HUDEP-2 (cell line): ENCODE measurements around the gene SCML1.

ENCODE experiments used
- DNase-seq, 76 experiments: peaks; one replicate each; lab custom pipeline; 2025; ENCODE audit not compliant: unreplicated experiment in 76 of 76; lab: John Stamatoyannopoulos, UW

SCML1 gene, protein sequence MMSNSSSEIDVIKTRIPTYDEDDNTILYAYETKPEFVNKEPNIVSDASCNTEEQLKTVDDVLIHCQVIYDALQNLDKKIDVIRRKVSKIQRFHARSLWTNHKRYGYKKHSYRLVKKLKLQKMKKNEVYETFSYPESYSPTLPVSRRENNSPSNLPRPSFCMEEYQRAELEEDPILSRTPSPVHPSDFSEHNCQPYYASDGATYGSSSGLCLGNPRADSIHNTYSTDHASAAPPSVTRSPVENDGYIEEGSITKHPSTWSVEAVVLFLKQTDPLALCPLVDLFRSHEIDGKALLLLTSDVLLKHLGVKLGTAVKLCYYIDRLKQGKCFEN

DNA sequence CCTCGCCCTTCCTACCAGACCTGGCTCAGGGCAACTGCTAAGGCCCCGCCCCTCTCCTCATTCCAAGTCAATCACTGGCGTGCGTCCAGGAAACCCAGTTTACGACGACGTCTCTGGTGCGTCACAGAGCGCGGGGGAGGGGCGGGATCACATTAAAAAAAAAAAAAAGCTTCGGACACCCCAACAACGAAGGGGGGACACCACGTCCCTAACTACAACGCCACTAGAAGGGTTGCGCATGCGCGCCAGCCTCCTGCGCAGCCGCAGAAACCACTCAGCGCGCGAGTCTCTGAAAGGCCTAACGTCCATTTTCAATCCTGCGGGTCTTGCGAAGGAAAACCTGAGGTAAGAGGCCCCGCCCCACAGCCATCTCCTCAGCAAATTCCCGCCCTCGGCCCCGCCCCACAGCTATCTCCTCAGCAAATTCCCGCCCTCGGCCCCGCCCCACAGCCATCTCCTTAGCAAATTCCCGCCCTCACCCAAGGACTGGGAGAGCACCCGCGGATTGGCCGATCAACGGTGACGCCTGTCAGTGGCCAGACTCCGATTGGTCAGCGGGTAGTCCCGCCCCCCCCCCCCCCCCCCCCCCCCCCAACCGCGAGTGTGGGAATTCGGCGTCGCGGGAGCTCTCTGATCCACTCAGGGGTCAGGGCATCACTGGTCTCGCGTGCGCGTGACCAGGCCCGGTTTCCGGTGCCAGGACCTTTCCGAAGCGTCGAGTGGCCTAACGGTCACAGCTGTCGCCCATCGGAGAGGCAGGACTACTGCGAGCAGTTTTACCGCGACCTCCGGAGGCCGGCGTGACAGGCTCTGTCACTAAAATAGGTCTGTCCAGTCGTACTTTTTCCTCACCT is at the start of gene SCML1:
Gene SCML1, plus strand, starts transcription at position 638 of the 854 bp plus-strand sequence. CDS start 6,694 bp downstream, outside the sequence.
- DNase-seq = peak; percentile 9 to 95 (median 88)

DNA sequence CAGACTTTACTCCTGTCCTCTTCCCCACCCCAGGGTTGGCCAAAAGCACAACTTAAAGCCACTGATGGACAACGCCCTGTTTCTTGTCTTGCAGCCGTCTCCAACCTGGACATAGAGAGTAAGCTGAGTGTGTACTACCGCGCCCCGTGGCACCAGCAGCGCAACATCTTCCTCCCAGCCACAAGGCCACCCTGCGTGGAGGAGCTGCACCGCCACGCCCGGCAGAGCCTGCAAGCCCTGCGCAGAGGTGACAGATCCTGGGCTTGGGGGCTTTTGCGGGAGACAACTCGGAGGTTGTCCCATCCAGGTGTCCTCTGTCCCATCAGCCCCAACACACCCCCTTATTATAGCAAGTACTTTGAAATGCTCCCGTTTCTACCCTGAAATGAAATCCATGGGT is 49.6 kb upstream of the SCML1 start:
- no peak for DNase-seq

GRCh38 chrX:17689971-17690409 is 47.3 kb upstream of the SCML1 start:
- DNase-seq = peak in 10 of 76 experiments; percentile 0 to 12 (median 2)

GRCh38 chrX:17692709-17693346 is 44.5 kb upstream of the SCML1 start:
- DNase-seq = no peak

GRCh38 chrX:17697191-17697590 is 40.1 kb upstream of the SCML1 start:
- DNase-seq = peak in 1 of 76 experiments; percentile 2

DNA sequence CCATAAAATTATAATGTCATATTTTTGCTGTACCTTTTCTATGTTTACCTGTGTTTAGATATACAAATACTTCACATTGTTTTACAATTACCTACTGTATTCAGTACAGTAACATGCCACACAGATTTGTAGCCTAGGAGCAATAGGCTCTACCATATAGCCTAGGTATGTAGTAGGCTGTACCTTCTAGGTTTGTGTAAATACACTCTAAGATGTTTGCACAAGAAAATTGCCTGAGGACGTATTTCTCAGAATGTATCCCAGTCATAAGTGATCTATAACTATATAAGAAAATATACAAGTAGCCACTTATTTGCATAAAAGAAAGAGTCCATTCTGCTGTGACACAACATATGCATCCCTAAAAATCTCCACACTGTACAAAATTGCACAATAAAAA is 36.3 kb upstream of the SCML1 start:
- DNase-seq = no peak

- no peak for DNase-seq
These were observed 34.1 kb upstream of the SCML1 start for GRCh38 chrX:17703201-17703600.

DNA sequence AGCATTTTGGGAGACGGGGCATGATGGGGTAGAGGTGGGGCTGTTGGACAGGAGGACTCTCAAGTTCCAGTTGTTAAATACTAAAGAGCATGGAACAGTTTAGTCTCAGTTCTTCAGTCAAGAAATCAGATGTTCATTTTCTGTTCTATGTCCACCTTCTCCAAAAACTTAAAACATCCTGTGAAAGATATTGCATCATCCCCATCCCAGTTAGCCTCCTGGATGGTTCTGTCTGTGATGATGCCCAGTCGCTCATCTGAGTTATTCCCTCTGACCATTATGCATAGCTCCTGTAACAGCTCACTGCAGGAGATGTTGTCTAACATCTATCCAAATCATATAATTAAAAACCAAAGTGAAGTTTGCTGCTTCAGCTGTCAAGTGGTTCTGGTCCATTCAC is 32.1 kb upstream of the SCML1 start:
- DNase-seq = no peak

- no peak for DNase-seq
These were observed 30.6 kb upstream of the SCML1 start for GRCh38 chrX:17706676-17707075.

GRCh38 chrX:17707731-17708130 is 29.6 kb upstream of the SCML1 start:
- no peak for DNase-seq

- DNase-seq = no peak
These were observed 26.4 kb upstream of the SCML1 start for GRCh38 chrX:17710871-17711301.

DNA sequence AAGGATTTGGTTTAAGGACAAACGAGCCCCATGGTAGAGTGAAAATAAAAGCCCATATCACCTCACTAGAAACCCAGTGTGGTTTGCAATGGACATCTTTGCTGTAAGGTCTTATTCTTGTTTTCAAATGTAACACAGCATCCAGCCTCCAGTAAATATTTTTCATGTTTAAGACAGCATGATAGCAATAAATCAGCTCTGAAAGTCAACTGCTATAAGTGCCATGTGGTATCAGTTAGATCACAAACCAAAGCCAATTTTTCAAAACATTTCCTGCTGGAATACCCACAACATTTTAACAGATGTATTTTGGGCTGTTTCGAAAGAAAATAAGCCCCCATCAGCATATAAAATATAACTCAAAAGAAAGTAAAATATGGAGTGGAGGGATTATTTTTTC is 24.0 kb upstream of the SCML1 start:
- no peak for DNase-seq

- DNase-seq = no peak
These were observed 18.6 kb upstream of the SCML1 start for GRCh38 chrX:17718649-17719165.

DNA sequence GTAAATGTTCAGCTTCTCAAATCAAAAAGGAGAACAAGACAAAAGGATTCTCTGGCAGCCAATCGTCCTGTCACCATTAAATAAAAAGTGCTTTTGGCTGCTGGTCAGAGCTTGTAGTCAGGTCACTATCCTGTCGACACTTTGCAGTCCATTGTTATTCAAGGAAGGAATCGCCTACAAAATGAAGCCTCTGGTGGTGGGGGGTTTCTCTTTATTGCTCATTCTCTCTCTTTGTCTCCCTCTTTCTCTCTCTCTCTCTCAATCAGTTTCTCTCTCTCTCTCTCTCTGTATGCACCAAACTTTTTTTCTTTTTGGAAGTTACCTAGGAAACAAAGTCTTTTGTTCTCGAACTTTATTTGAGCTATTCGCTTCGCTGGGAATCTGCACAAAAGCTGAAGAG is 17.6 kb upstream of the SCML1 start:
- DNase-seq = no peak

- no peak for DNase-seq
These were observed 15.6 kb upstream of the SCML1 start for GRCh38 chrX:17721715-17722114.

DNA sequence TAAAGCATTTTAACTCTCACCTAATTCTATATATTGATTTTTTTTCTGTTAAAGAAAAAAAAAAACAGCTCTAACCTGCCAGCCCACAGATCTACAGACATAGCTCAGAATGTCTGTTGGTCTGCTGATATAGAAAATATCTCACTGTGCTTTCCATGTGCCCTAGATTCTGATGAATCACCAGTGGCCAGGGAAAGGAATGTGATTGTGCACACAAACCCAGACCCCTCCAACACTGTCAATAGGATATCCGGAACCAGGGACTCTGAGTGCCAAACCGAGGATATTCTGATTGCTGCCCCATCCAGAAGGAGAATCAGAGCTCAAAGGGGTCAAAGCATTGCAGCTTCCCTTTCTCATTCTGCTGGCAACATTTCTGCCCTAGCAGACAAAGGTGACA is 12.1 kb upstream of the SCML1 start:
- DNase-seq = no peak

DNA sequence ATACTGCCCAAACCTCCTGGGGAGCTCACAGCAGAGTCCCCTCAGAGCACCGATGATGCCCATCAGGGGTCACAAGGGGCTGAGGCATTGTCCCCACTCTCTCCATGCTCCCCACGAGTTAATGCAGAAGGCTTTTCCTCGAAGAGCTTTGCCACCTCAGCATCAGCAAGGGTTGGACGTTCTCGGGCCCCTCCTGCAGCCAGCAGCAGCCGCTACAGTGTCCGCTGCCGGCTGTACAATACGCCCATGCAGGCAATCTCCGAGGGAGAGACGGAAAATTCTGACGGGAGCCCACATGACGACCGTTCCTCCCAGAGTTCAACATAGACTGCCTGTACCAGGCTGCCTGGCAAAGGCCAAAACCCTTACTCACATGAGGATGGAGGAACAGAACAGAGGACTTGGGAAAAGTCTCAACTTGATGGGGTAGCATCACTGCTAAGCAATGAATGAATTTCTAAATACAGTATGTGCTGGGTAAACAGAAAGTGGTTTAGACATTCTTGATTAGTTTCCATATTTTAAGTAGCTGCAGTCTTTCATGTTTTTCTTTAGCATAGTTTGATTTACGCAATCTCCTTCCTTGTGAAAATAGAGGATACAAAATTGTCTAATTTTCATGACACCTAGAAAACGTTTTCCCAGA is 5.0 kb upstream of the SCML1 start:
- no peak for DNase-seq

- DNase-seq = no peak
These were observed 1.9 kb upstream of the SCML1 start for GRCh38 chrX:17735406-17735805.

GRCh38 chrX:17736478-17736855 is 826 bp upstream of the SCML1 start:
- no peak for DNase-seq

- peak in 3 of 76 experiments; percentile 0 to 29 (median 12) for DNase-seq
These were observed 355 bp downstream of the SCML1 start for GRCh38 chrX:17737710-17737985.
